AG04449 (cell line): ENCODE measurements around the gene WDR82.

Experiments used
- CTCF ChIA-PET: fragments of 350-600 bp; formaldehyde crosslinking; extraction: SDS; loops from one replicate; lab custom pipeline; 2021; ENCODE audit warnings: antibody characterized with exemption; lab: Yijun Ruan, JAX
- POLR2A ChIA-PET: fragments of 400-600, 350-600 bp; formaldehyde crosslinking; extraction: SDS; loops from one replicate; lab custom pipeline; 2020; ENCODE audit warnings: antibody characterized with exemption, inconsistent platforms; lab: Yijun Ruan, JAX
- DNase-seq: peaks from one replicate; pipeline ENCODE4 v3.0.0-alpha.2; 2010; ENCODE audit warnings: low read depth, low spot score
- H3K4me3 ChIP-seq: 2 replicates; pipeline ENCODE4 v1.5.1; 2011; ENCODE audit warnings: low read depth, mild to moderate bottlenecking, control low read depth, low read length
- CTCF ChIP-seq: IDR thresholded peaks from one replicate; pipeline ENCODE4 v1.5.1; 2011; ENCODE audit warnings: mild to moderate bottlenecking, moderate library complexity, low read length, control low read depth, inconsistent platforms; ENCODE audit not compliant: insufficient read depth; ENCODE audit errors: missing control alignments

WDR82 gene

DNA sequence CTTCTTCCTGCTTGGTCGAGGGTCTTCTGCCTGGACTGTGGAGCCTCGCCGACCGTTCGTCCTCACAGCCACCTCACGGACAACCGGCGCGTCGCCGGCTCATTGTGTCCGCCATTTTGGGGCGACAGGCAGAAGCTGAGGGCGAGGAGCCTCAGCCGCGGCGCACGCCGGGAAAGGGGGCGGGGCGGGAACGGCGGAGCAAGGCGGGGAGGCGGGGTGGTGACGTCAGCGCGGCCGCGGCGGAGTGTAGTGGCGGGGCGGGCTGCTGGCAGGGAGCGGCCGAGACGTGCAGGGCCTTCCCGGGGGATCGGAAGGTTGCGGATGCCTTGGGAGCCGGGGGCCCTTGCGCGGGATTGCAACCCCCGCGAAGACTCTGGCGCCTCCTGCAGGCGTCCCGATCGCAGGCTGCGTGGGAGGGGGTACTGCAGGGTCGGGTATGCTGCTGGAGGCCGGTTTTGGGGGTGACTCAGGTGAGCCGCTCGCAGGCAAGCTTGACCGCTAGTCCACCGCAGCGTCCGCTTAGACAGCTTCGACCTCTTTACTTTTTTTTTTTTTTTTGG is at the start of gene WDR82:
Gene WDR82, minus strand, starts transcription at position 140 of the 560 bp plus-strand sequence. CDS start 288 bp downstream, outside the sequence.
- POLR2A ChIA-PET = interaction anchor here (0.7 to 2.3 kb wide), 6 partner anchors 9 to 38 kb away, joined by 3 to 14 read pairs (median 8); partner anchors contain the start of genes GLYCTK and PPM1M
- DNase-seq = peak; percentile 38
- CTCF ChIA-PET = interaction anchor here (1.2 to 27.0 kb wide), 6 partner anchors 10 to 58 kb away, joined by 3 to 498 read pairs (median 14); partner anchors contain the start of gene GLYCTK
- H3K4me3 ChIP-seq = peak within 1 kb of the TSS; percentile 98
- TF ChIP-seq CTCF = peak; percentile 73

DNA sequence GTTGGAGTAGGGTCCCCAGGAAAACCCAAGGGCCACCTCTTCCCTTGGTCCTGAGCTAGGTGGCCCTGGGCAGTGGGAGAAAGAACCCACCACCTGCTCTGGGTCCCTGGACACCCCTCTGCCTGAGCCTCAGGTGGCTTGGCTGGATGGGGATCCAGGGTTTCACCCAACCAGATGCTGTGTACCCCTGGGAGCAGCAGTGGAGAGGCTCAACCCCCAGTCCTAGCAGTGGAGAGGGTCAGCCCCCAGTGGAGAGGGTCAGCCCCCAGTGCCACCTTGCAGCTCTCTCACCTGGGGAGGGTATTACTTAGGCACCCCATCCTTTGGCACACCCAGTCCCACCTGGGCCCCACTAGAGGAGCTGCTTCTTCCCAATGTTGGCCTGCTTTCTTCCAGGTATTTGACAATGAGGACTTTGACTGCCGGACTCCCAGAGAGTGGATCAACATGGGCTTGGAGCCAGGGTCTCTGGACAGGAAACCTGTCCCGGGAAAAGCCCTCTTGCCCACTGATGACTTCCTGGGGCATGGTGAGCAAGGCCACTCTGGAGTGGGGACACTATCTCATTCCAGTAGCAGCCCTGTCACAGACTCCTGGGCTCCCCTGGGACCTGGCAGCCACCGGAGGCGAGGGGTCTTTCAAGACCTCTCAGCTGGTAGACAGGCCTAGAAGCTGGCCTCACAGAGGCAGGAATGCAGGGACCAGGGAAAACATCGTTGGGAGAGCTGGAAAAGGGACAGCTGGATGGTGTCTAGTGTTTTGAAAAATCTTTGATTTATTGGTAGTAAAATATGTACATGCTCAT is 49.2 kb upstream of the WDR82 start:
- no peak overlapping the region for H3K4me3 ChIP-seq
- DNase-seq = no peak
- TF ChIP-seq CTCF = no peak
- POLR2A ChIA-PET = no interaction called here
- CTCF ChIA-PET = interaction anchor here (10.8 to 21.3 kb wide), 2 partner anchors 11 to 39 kb away, joined by 93 to 498 read pairs; partner anchors contain the start of genes GLYCTK and WDR82

GRCh38 chr3:52326976-52327375 is 48.5 kb upstream of the WDR82 start:
- no peak overlapping the region for H3K4me3 ChIP-seq
- DNase-seq = no peak
- CTCF ChIA-PET = interaction anchor here (10.8 to 21.3 kb wide), 2 partner anchors 12 to 38 kb away, joined by 93 to 498 read pairs; partner anchors contain the start of genes GLYCTK and WDR82
- no peak for TF ChIP-seq CTCF
- POLR2A ChIA-PET = no interaction called here

GRCh38 chr3:52325686-52326085 is 47.2 kb upstream of the WDR82 start:
- ChIA-PET POLR2A (no interaction called here), CTCF (interaction anchor here (10.8 to 21.3 kb wide), 2 partner anchors 13 to 37 kb away, joined by 93 to 498 read pairs; partner anchors contain the start of genes GLYCTK and WDR82)
- DNase-seq = no peak
- TF ChIP-seq CTCF = no peak
- H3K4me3 ChIP-seq = no peak overlapping the region

DNA sequence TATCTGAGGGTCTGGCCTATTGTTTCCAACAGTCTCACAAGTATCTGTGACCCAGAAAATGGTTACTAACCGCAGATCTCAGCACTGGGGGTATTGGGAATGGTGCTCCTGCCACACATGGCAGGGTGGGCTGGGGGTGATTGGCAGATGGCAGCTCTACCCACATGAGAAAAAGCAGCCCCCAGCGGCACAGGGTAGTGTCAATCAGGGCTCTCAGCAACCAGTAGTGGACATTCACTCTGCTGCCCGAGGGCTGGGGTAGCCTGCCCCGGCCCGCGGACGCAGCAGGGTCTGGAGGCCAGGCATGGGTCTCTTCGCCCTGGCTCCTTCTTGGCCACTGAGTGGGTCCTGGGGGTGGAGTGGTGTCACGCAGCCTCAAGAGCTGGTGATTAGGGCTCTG is 46.2 kb upstream of the WDR82 start:
- POLR2A ChIA-PET = no interaction called here
- no peak overlapping the region for H3K4me3 ChIP-seq
- CTCF ChIA-PET = interaction anchor here (1.2 to 21.3 kb wide), 3 partner anchors 10 to 36 kb away, joined by 4 to 498 read pairs (median 93); partner anchors contain the start of genes GLYCTK and WDR82
- no peak for DNase-seq
- TF ChIP-seq CTCF = no peak
